Stimulated activated CD4-positive, alpha-beta T cell treated with anti-CD3 and anti-CD28 coated beads, Interleukin-2, amount 100 ng/mL, for 48 hours (primary cell): ENCODE measurements around the gene MUC4.
"Not testable (repeated sequence)": the region's sequence is repeated elsewhere in the genome, so short reads cannot be mapped to it uniquely, and the experiment has no call there.

Experiments used
- DNase-seq, 2 donors: peaks; one replicate each; pipeline ENCODE4 v3.0.0-alpha.2; 2020

Gene MUC4

GRCh38 chr3:195809796-195810454 lies 1.8 kb downstream of the MUC4 start:
- DNase-seq, result no peak

DNA sequence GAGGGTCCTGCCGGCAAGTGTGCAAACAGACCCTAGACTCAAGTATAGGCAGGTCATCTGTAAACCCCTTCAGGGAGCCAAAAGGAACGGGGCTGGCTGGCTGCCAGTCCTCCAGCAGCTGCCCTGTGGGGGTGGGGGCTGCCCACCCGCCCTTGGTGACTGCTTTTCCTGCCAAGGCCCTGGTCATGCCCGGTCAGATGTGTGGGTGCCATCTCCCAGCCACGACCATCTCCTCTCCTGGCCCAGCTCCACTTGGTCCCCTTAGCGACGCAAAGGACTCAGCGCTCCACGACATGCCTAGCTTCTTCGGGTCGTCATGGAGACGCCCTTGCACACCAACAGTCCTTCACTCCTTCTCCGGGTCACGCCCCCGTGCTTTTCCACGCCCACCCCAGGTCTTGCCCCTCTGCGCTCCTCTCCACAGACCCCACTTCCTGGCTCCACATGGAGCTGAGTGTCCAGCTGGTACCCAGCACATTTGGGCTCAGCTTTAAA lies 2.4 kb downstream of the MUC4 start:
- DNase-seq, result no peak

GRCh38 chr3:195808741-195809290 lies 2.9 kb downstream of the MUC4 start:
- DNase-seq, result no peak

GRCh38 chr3:195807681-195808121 lies 4.0 kb downstream of the MUC4 start:
- DNase-seq, result no peak

GRCh38 chr3:195806916-195807231 lies 4.9 kb downstream of the MUC4 start:
- no peak for DNase-seq

DNA sequence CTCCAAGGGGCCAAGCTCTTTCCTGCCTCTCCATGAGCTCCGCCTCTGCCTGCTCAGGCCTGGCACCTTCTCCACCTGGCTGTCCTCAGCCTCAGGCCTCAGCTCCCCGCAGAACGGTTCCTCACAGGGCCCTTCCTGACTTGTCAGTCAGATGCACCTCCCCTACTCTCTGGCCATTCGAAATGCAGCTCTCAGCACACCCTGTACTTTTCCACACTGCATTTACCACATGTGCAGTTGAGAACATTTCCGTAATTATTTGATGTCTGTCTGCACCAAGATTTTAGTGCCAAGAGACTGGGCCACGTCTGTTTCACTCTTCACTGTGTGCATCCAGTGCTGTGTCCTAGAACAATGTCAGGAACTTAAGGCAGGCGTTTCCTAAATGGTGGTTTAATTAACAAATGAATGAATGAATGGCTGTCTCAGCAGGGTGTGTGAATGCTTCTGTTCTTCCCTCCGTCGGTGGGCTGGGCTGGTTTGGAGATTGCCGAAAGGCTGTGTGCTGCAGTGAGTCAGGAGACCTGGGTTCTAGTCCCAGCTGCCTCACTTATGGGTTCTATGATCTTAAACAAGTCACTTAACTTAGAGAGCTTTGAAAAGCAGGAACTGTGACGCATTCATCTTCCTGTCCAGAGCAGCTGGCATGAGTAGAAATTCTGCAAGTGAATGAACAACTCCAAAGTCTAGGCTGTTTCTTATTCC lies 5.4 kb downstream of the MUC4 start:
- DNase-seq, result no peak

GRCh38 chr3:195805588-195805987 lies 6.1 kb downstream of the MUC4 start:
- not testable (repeated sequence) for DNase-seq

DNA sequence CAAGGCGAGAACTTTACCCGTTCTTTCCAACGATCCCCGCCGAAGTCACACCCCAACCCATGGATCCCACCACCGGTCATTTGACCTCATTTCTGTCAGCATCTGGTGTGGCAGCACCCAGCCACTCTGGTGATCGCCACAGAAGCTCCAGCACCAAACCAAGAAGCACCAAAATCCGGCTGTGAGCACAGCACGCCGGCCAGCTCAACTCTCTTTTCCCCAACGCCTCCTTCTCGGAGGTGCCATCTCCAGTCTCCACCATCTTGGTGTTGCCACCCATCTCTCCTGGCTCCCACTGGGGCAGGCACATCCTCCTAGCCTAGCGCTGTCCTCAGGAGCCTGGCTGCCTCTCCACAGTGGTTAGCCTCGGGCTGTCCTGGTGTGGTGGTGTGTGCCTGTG lies 6.5 kb downstream of the MUC4 start:
- DNase-seq, result no peak

DNA sequence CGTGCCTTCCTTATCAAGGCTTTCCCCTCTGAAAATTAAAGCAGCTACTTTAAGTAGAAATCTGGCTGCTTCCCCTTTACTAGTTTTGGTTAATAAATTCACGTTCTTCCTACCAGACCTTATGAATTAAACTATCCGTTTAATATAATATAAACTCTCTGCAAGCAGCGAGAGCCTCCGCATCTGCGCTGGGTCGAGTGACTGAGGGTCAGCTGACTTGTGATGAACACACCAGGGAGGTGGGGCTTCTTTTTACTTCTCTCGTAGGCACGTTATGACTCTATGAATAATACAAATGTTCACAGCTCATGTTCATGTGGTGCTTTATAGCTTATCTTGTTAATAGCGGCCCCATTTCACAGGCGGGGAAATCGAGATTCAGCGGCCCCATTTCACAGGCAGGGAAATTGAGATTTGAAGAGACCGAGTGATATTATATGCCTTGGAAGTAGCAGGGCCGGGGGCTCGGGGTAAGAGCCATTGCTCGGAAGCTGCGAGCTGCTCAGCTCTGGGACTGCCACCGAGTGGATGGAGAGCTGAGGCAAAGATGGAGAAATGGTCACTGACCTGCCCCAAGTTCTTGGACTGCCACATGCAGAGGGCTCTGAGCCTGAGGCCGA lies 8.3 kb downstream of the MUC4 start:
- DNase-seq, result no peak

DNA sequence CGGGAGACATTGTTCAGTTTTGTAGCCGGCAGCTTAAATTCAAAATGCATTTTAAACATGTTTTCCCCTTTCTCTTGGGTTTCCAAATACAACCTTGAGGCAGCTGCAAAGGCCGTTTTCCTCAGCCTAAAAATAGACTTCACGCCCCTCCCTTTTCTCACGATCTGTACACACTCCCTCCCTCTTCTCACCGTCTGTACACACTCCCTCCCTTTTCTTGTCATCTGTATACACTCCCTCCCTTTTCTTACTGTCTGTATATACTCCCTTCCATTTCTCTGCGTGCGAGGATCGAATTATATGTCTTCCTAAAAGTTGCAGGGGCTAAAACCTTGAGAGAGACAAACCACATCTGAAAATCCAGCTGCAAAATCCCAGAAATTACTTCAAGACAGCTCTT lies 8.9 kb downstream of the MUC4 start:
- DNase-seq, result no peak

- no peak for DNase-seq
These were observed 9.4 kb downstream of the MUC4 start for GRCh38 chr3:195802261-195802701.

DNA sequence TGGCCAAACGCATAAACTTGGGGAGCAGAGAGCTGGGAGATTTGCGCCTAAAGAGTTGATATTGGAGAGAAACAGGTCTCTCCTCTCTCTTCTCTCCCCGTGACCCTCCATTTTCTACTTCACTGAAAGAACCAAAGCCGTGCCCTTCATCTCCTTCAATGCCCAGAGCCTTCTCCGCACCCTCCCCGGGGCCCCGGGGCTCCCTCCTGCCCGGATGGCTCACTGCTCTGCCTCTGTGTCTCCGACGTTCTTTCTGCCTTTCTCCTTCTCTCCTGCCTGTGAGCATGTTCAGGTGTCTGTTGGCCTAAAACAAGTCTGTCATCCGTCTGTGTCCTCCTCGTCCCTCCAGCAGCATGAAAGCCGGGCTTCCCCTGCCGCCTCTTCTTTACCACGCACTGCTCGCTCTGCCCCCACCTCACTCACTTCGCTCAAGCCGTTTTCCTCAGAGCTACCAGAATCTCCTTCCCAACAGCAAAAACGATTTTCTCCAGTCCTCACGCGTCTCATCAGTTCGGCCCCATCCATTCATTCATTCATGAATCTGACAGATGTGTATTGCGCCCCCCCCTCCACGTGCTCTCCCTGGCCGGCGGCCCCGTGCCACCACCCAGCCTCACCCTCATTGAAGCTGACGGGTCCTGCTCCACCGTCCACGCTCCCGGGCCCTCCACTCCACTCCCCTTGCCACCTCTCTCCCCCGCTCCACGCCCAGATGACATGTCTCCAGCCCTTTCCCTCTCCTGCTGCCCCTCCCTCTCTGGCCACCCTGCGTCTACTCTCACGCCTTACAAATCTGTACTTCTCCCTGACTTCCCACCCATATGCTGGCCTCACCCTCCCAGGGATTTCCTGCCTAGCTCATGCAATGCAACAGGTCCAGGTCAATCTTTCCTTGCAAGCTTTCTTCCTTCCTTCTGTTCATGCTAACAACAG lies 10.2 kb downstream of the MUC4 start:
- DNase-seq, result no peak

- DNase-seq, result no peak
These were observed 11.5 kb downstream of the MUC4 start for GRCh38 chr3:195800240-195800639.

DNA sequence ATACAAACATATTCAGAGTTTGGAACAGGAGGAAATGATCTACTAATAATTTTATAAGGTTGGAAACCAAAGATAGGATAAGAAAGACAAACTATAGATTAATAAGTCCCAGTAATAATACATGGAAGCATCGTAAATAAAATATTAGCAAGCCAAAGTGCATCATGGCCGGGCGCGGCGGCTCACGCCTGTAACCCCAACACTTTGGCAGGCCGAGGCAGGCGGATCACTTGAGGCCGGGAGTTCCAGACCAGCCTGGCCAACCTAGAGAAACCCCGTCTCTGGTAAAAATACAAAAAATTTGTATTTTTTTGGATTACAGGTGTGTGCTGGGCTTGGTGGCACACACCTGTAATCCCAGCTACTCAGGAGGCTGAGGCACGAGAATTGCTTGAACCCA lies 14.9 kb downstream of the MUC4 start:
- DNase-seq, result no peak

DNA sequence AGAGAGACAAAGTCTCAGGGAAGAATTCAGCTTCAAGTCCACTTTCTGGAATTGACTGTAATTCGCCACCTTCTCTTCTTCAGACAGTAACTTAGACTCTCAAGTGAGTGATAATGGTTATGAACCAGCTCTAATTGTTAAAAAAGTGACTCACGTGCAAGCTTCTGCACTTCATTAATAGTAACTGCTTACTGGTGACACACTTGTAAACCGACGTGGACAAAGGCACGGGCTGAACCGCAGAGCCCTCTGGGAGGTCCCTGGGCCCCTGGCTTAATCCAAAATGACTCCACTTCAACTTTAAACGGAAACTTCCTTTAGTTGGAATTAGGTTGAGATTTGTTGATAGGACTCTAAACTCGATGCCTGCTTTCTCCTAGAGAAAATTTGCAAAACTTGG lies 17.0 kb downstream of the MUC4 start:
- no peak for DNase-seq

DNA sequence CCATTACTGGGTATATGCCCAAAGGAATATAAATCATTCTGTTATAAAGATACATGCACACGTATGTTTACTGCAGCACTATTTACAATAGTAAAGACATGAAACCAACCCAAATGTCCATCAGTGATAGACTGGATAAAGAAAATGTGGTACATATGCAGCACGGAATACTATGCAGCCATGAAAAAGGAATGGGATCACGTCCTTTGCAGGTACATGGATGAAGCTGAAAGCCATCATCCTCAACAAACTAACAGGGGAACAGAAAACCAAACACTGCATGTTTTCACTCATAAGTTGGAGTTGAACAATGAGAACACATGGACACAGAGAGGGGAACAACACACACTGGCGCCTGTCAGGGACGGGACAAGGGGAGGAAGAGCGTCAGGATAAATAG lies 19.1 kb downstream of the MUC4 start:
- not testable (repeated sequence) for DNase-seq

DNA sequence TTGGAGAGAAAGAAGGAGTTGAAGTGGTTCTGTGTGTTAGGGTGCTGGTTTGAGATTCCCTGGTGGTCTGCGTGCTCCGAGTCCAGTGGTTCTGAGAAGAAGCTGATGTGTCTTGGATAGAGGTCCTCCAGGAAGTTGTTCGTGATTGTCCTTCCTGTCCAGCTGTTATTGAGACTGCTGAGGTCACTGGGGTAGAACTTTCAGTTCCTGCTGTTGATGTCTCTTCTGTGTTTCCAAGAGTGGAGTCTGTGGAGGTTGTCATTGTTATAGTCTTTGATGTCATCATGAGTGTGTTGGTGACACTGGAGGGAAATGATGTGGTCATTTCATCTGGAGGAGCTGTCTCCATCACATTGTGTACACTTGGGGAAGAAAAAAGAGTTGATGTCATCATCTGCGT lies 20.8 kb downstream of the MUC4 start:
- no peak for DNase-seq

DNA sequence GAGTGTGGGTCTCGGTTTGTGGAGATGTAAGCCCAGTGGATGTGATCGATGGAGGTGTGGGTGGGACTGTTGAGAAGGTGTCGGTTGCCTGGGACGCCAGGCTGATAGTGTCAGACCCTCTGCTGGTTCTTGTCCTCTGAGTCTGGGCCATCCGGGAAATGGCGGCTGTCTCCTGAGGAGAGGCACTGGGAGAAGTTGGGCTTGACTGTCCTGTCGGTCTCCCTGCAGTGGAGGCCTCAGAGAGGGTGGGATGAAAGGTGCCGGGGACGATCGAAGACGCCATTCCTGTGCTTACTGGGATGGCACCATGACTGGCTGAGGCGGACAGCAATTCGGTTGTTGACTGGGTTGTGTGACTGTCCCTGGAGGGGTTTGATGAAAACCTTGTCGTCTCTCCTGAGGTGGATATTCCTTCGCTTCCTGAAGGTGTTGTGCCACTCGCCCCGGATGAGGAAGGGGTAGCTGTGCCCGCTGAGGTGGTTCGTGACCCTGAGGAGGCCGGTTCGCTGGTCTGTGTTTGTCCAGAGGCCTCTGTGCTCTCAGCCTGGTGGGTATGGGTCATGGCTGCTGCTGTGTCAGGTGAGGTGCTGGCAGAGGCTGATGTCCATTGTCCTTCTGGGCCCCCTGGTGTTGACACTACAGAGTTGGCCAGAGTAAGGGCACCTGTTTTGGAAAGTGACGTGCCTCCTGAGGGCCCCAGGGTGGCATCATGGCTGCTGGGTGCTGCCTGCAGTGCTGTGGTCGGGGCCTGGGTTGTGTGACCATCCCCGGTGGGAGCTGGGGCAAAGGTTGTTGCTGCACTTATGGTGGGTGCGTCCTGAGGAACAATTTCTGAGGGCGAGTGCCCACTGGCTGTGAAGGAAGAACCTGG lies 22.8 kb downstream of the MUC4 start:
- DNase-seq, result no peak

DNA sequence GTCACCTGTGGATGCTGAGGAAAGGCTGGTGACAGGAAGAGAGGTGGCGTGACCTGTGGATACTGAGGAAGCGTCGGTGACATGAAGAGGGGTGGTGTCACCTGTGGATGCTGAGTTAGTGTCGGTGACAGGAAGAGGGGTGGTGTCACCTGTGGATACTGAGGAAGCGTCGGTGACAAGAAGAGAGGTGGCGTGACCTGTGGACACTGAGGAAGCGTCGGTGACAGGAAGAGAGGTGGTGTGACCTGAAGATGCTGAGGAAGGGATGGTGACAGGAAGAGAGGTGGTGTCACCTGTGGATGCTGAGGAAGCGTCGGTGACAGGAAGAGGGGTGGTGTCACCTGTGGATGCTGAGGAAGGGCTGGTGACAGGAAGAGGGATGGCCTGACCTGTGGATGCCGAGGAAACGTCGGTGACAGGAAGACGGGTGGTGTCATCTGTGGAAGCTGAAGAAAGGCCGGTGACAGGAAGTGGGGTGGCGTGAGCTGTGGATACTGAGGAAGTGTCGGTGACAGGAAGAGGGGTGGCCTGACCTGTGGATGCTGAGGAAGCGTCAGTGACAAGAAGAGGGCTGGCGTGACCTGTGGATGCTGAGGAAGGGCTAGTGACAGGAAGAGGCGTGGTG lies 25.8 kb downstream of the MUC4 start:
- DNase-seq, result not testable (repeated sequence)

- not testable (repeated sequence) for DNase-seq
These were observed 27.7 kb downstream of the MUC4 start for GRCh38 chr3:195784031-195784430.

GRCh38 chr3:195781236-195781635 lies 30.5 kb downstream of the MUC4 start:
- DNase-seq, result not testable (repeated sequence)
